GM19025 (cell line): Measurements from ENCODE around the gene SEMA3G.

Experiments used
- ATAC-seq: cut with Tn5 transposase; IDR thresholded peaks from one replicate; pipeline ENCODE4 v1.9.1; 2021; ENCODE audit warnings: mild to moderate bottlenecking, low read depth, moderate library complexity; ENCODE audit not compliant: unreplicated experiment

Gene SEMA3G

GRCh38 chr3:52398670-52399081, 46.2 kb downstream of the SEMA3G start:
- ATAC-seq, result no peak

GRCh38 chr3:52397676-52398399, 47.1 kb downstream of the SEMA3G start:
- ATAC-seq, result no peak

GRCh38 chr3:52396907-52397591, 47.9 kb downstream of the SEMA3G start:
- no peak for ATAC-seq

GRCh38 chr3:52396011-52396906, 48.6 kb downstream of the SEMA3G start:
- ATAC-seq, result no peak

- ATAC-seq, result no peak
These were observed 49.4 kb downstream of the SEMA3G start for GRCh38 chr3:52395503-52395865.

- no peak for ATAC-seq
These were observed 50.0 kb downstream of the SEMA3G start for GRCh38 chr3:52394751-52395502.

- no peak for ATAC-seq
These were observed 50.8 kb downstream of the SEMA3G start for GRCh38 chr3:52393959-52394670.

GRCh38 chr3:52393131-52393807, 51.6 kb downstream of the SEMA3G start:
- no peak for ATAC-seq

- no peak for ATAC-seq
These were observed 52.5 kb downstream of the SEMA3G start for GRCh38 chr3:52392216-52392930.

- ATAC-seq, result no peak
These were observed 53.8 kb downstream of the SEMA3G start for GRCh38 chr3:52391096-52391495.

- no peak for ATAC-seq
These were observed 56.0 kb downstream of the SEMA3G start for GRCh38 chr3:52388933-52389332.

- ATAC-seq, result no peak
These were observed 56.5 kb downstream of the SEMA3G start for GRCh38 chr3:52388348-52388821.

- ATAC-seq, result no peak
These were observed 57.4 kb downstream of the SEMA3G start for GRCh38 chr3:52387481-52387880.

GRCh38 chr3:52385157-52385556, 59.7 kb downstream of the SEMA3G start:
- no peak for ATAC-seq

- no peak for ATAC-seq
These were observed 60.7 kb downstream of the SEMA3G start for GRCh38 chr3:52384019-52384761.

GRCh38 chr3:52383446-52383845, 61.5 kb downstream of the SEMA3G start:
- ATAC-seq, result no peak
